OCI-LY1 (cell line): ENCODE data around the gene MAST4.

ENCODE experiments used
- H2AFZ ChIP-seq: fragments of 200-600 bp; sonication (generic), shearing (Covaris generic); 2 replicates; pipeline ENCODE4 v1.6.0; 2014; ENCODE audit warnings: antibody characterized with exemption, mild to moderate bottlenecking, low read length
- H3F3A ChIP-seq: fragments of 200-600 bp; sonication (generic), shearing (Covaris generic); 2 replicates; pipeline ENCODE4 v1.6.0; 2014; ENCODE audit warnings: mild to moderate bottlenecking, antibody characterized with exemption, low read length, moderate library complexity; ENCODE audit not compliant: insufficient read depth
- H3K27ac ChIP-seq: fragments of 200-600 bp; sonication (generic); 2 replicates; pipeline ENCODE4 v1.5.1; 2014; ENCODE audit warnings: low read length, mixed run types, mild to moderate bottlenecking, low read depth; ENCODE audit not compliant: poor library complexity, severe bottlenecking
- H3K27me3 ChIP-seq: fragments of 200-600 bp; sonication (generic); 2 replicates; pipeline ENCODE4 v1.6.0; 2014; ENCODE audit warnings: antibody characterized with exemption, mild to moderate bottlenecking, low read length, moderate library complexity; ENCODE audit not compliant: insufficient read depth
- H3K36me3 ChIP-seq: fragments of 200-600 bp; sonication (generic); 2 replicates; pipeline ENCODE4 v1.6.1; 2014; ENCODE audit warnings: mild to moderate bottlenecking, antibody characterized with exemption, low read length, moderate library complexity, mixed read lengths; ENCODE audit not compliant: insufficient read depth
- H3K4me1 ChIP-seq: fragments of 200-600 bp; sonication (generic); 2 replicates; pipeline ENCODE4 v1.5.1; 2014; ENCODE audit warnings: mild to moderate bottlenecking, low read length, moderate library complexity; ENCODE audit not compliant: insufficient read depth, severe bottlenecking
- H3K4me2 ChIP-seq: fragments of 200-600 bp; sonication (generic), shearing (Covaris generic); 2 replicates; pipeline ENCODE4 v1.6.1; 2014; ENCODE audit warnings: low read length
- H3K4me3 ChIP-seq: fragments of 200-600 bp; sonication (generic); 2 replicates; pipeline ENCODE4 v1.5.1; 2014; ENCODE audit warnings: low read length, low read depth, mild to moderate bottlenecking, mixed read lengths; ENCODE audit not compliant: poor library complexity, severe bottlenecking
- H3K79me2 ChIP-seq: fragments of 200-600 bp; shearing (Covaris generic); 2 replicates; pipeline ENCODE4 v1.6.1; 2016; ENCODE audit warnings: mixed run types, low read length, mixed read lengths; ENCODE audit not compliant: insufficient read depth
- H3K9ac ChIP-seq: fragments of 200-600 bp; sonication (generic), shearing (Covaris generic); 2 replicates; pipeline ENCODE4 v1.6.1; 2014; ENCODE audit warnings: mild to moderate bottlenecking, low read length, mixed read lengths
- H3K9me2 ChIP-seq: fragments of 200-600 bp; sonication (generic), shearing (Covaris generic); 2 replicates; pipeline ENCODE4 v1.6.1; 2014; ENCODE audit warnings: low read depth, mild to moderate bottlenecking, low read length, mixed read lengths
- H3K9me3 ChIP-seq: fragments of 200-600 bp; shearing (Covaris generic); 2 replicates; pipeline ENCODE4 v1.6.1; 2014; ENCODE audit warnings: low read length, mixed read lengths
- H4K20me1 ChIP-seq: fragments of 200-600 bp; sonication (generic), shearing (Covaris generic); 2 replicates; pipeline ENCODE4 v1.6.0; 2016; ENCODE audit warnings: mild to moderate bottlenecking, low read length; ENCODE audit not compliant: insufficient read depth
- EZH2 ChIP-seq: fragments of 200-600 bp; sonication (generic), shearing (Covaris generic); IDR thresholded peaks from 2 replicates; pipeline ENCODE4 v1.8.0; 2017; ENCODE audit warnings: borderline replicate concordance, mixed run types, mild to moderate bottlenecking, antibody characterized with exemption, low read length, moderate library complexity, mixed read lengths
- TF ChIP-seq, protein P1 (sequence below): fragments of 200-600 bp; sonication (generic), shearing (Covaris generic); IDR thresholded peaks from 2 replicates; pipeline ENCODE4 v1.5.1; 2017; ENCODE audit warnings: mild to moderate bottlenecking, antibody characterized with exemption, low read length, moderate library complexity, mixed read lengths

Gene MAST4

DNA sequence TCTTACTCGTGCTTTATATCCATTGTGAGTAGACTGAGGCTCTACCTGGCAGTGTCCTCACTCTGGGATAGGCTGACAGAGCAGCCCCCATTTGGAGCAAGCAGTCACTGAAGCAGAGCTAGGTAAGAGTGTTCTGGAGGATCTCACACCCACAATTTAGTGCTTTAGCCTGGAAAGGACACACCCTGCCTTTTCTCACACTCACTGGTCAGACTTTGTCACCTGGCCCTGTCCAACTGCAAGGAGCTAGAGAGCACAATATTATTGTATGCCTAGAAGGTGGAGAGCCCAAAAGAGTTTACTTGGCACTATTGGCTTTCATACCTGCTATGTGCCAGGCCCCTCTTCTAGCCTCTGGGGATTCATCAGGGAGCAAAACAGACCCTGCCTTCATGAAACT lies 141.9 kb downstream of the MAST4 start:
- Histone ChIP-seq H3K9me3 (no peaks in the 10 kb centered on the region), H3K4me1 (no peaks in the 10 kb centered on the region), H2AFZ (no peak overlapping the region), H3K27me3 (peaks cover 4% of the 10 kb centered on the region; the same call in 1 of the 2 replicates), H3K4me2 (no peak overlapping the region), H3K79me2 (no peaks in the 10 kb centered on the region), H3K9ac (no peak overlapping the region), H3K4me3 (no peak overlapping the region), H3K9me2 (no peaks in the 10 kb centered on the region), H3F3A (no peaks in the 10 kb centered on the region), H3K36me3 (no peaks in the 10 kb centered on the region), H4K20me1 (no peaks in the 10 kb centered on the region), H3K27ac (no peak overlapping the region)
- TF ChIP-seq, protein P1, sequence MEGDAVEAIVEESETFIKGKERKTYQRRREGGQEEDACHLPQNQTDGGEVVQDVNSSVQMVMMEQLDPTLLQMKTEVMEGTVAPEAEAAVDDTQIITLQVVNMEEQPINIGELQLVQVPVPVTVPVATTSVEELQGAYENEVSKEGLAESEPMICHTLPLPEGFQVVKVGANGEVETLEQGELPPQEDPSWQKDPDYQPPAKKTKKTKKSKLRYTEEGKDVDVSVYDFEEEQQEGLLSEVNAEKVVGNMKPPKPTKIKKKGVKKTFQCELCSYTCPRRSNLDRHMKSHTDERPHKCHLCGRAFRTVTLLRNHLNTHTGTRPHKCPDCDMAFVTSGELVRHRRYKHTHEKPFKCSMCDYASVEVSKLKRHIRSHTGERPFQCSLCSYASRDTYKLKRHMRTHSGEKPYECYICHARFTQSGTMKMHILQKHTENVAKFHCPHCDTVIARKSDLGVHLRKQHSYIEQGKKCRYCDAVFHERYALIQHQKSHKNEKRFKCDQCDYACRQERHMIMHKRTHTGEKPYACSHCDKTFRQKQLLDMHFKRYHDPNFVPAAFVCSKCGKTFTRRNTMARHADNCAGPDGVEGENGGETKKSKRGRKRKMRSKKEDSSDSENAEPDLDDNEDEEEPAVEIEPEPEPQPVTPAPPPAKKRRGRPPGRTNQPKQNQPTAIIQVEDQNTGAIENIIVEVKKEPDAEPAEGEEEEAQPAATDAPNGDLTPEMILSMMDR, result no peak
- no peak for TF ChIP-seq EZH2

DNA sequence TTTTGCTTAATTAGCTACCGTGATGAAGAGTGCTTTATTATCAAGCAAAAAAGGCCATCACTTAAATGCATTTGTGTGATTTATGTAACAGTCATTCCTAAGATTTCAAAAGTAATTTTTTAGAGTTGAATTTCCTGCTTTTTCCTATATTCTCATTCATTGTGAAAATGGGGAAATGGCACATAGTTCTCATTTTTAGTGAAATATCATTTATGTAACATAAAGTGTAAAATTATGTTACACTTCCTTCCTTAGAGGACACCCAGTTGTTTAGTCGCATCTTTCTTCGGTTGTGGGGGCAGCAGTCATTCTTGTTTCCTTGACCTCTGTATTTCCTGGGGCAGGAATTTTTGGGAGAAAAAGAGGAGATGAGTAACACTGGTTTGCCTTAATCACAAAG lies 142.8 kb downstream of the MAST4 start:
- H3K4me2 ChIP-seq, result no peak overlapping the region
- H3K9me2 ChIP-seq, result no peaks in the 10 kb centered on the region
- no peaks in the 10 kb centered on the region for H3K9me3 ChIP-seq
- H3K79me2 ChIP-seq, result no peaks in the 10 kb centered on the region
- no peak overlapping the region for H3K4me3 ChIP-seq
- no peaks in the 10 kb centered on the region for H3F3A ChIP-seq
- H3K36me3 ChIP-seq, result no peaks in the 10 kb centered on the region
- TF ChIP-seq, protein P1, result no peak
- no peak for TF ChIP-seq EZH2
- no peaks in the 10 kb centered on the region for H3K4me1 ChIP-seq
- no peak overlapping the region for H3K9ac ChIP-seq
- H2AFZ ChIP-seq, result no peak overlapping the region
- no peaks in the 10 kb centered on the region for H4K20me1 ChIP-seq
- peaks cover 2% of the 10 kb centered on the region; the same call in 1 of the 2 replicates for H3K27me3 ChIP-seq
- H3K27ac ChIP-seq, result no peak overlapping the region

DNA sequence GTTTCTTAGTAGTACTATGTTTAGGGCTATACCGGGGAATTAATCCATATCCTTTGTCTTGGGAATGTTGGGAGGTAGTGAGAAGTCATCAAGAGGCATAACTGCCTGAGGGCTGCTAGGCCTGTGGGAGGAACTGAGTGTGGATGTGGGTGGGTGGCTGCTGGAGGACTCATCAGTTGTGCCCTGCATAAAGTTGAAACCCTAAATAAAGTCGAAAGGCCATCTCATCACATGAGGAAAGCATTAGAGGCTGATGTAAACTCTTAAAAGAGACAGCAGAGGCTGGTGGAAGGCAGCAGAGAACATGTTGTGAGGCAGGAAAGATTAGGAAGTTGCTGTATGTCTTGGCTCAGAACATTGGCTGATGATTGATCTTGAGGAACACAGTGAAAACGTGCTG lies 143.8 kb downstream of the MAST4 start:
- no peak overlapping the region for H2AFZ ChIP-seq
- no peak overlapping the region for H3K4me3 ChIP-seq
- no peaks in the 10 kb centered on the region for H3K4me1 ChIP-seq
- H3K4me2 ChIP-seq, result no peak overlapping the region
- H3K79me2 ChIP-seq, result no peaks in the 10 kb centered on the region
- H3K9me3 ChIP-seq, result no peaks in the 10 kb centered on the region
- no peaks in the 10 kb centered on the region for H3F3A ChIP-seq
- no peaks in the 10 kb centered on the region for H3K36me3 ChIP-seq
- no peaks in the 10 kb centered on the region for H3K27me3 ChIP-seq
- H3K27ac ChIP-seq, result no peak overlapping the region
- no peak for TF ChIP-seq EZH2
- TF ChIP-seq, protein P1, result no peak
- H4K20me1 ChIP-seq, result no peaks in the 10 kb centered on the region
- H3K9me2 ChIP-seq, result no peaks in the 10 kb centered on the region
- no peak overlapping the region for H3K9ac ChIP-seq
